HCT116 (cell line): ENCODE results near the gene GABPB2. TPM values are rescaled to one million over a fixed set of nuclear protein-coding genes. Genes with fewer than 3 reads are reported as not detected.

Experiments
- ATAC-seq: fragments of 200-7000 bp; cut with Tn5 transposase; 2 replicates; pipeline ENCODE4 v1.9.1; 2020; ENCODE audit warnings: mild to moderate bottlenecking, moderate library complexity
- BruUV-seq: library from RNA; stranded (reverse); fragments of 400-500 nt; replicated peaks from 2 replicates; lab custom pipeline; 2021; lab: Mats Ljungman, UMichigan
- CTCF ChIA-PET: fragments of 300-600 bp; sonication (Branson Sonifier 250); formaldehyde crosslinking; loops from one replicate; lab custom pipeline; 2021; ENCODE audit warnings: antibody characterized with exemption; lab: Charles Lee
- POLR2A ChIA-PET: fragments of 300-600, 350-600 bp; sonication (Branson Sonifier 250); formaldehyde crosslinking; loops from one replicate; lab custom pipeline; 2021; ENCODE audit warnings: antibody characterized with exemption; lab: Charles Lee
- RAD21 ChIA-PET, 2 experiments: fragments of 300-600 bp; sonication (Branson Sonifier 250); formaldehyde crosslinking; loops; one replicate each; lab custom pipeline; 2023; ENCODE audit warnings: low total read pairs in 2 of 2; ENCODE audit not compliant: uncharacterized antibody in 2 of 2, unreplicated experiment in 2 of 2, low non-redundant PET in 1 of 2; lab: Charles Lee
- DNase-seq: peaks from one replicate; pipeline ENCODE4 v3.0.0-alpha.2; 2010; ENCODE audit warnings: low read depth, low spot score
- H2AFZ ChIP-seq: fragments of 200-600 bp; shearing (Covaris generic), sonication (generic); 2 replicates; pipeline ENCODE4 v1.6.1; 2017; ENCODE audit warnings: low read depth, mixed run types, mixed read lengths, antibody characterized with exemption, low read length; ENCODE audit not compliant: poor library complexity, severe bottlenecking
- H3K27ac ChIP-seq: 2 replicates; pipeline ENCODE4 v1.5.1; 2012; ENCODE audit warnings: low read depth, low read length
- H3K27me3 ChIP-seq: fragments of 200-600 bp; sonication (generic); 2 replicates; pipeline ENCODE4 v1.6.1; 2016; ENCODE audit warnings: mixed run types, low read length, mixed read lengths; ENCODE audit not compliant: insufficient read depth
- H3K36me3 ChIP-seq, 2 experiments: fragments of 200-500 bp in 1 of 2; fragments of 200-600 bp in 1 of 2; sonication (Bioruptor generic) in 1 of 2; sonication (generic) in 1 of 2; 2 replicates each; pipeline versions ENCODE4 v1.5.1 to v1.6.1; 2014 to 2016; ENCODE audit warnings: low read length in 2 of 2, inconsistent platforms in 1 of 2, mixed read lengths in 1 of 2, mixed run types in 1 of 2; ENCODE audit not compliant: insufficient read depth in 2 of 2, control insufficient read depth in 1 of 2
- H3K4me1 ChIP-seq, 2 experiments: fragments of 200-600 bp in 1 of 2; sonication (generic) in 1 of 2; 2 replicates each; pipeline versions ENCODE4 v1.5.1 to v1.6.1; 2012 to 2017; ENCODE audit warnings: low read length in 2 of 2, inconsistent platforms in 1 of 2, mild to moderate bottlenecking in 1 of 2, mixed read lengths in 1 of 2, mixed run types in 1 of 2, moderate library complexity in 1 of 2; ENCODE audit not compliant: insufficient read depth in 2 of 2, control insufficient read depth in 1 of 2
- H3K4me2 ChIP-seq: fragments of 200-600 bp; sonication (generic); 2 replicates; pipeline ENCODE4 v1.6.1; 2017; ENCODE audit warnings: mixed run types, low read length, mixed read lengths
- H3K4me3 ChIP-seq, 2 experiments: fragments of 200-600 bp in 1 of 2; sonication (generic) in 1 of 2; replicated peaks in 1 of 2; 2 replicates each; pipeline ENCODE4 v1.5.1; 2011 to 2016; ENCODE audit warnings: low read length in 2 of 2, control low read depth in 1 of 2, low read depth in 1 of 2, mild to moderate bottlenecking in 1 of 2, mixed read lengths in 1 of 2, mixed run types in 1 of 2
- H3K79me2 ChIP-seq: fragments of 200-600 bp; sonication (generic); 2 replicates; pipeline ENCODE4 v1.6.1; 2017; ENCODE audit warnings: mild to moderate bottlenecking, mixed run types, low read length, moderate library complexity, mixed read lengths; ENCODE audit not compliant: insufficient read depth
- H3K9ac ChIP-seq: fragments of 200-600 bp; sonication (generic); 2 replicates; pipeline ENCODE4 v1.6.1; 2016; ENCODE audit warnings: low read length, mixed read lengths
- H3K9me2 ChIP-seq: fragments of 200-600 bp; sonication (generic), shearing (Covaris generic); 2 replicates; pipeline ENCODE4 v1.6.1; 2017; ENCODE audit warnings: mixed run types, mild to moderate bottlenecking, moderate library complexity; ENCODE audit not compliant: insufficient read depth
- H3K9me3 ChIP-seq, 2 experiments: fragments of 200-500 bp in 1 of 2; fragments of 200-600 bp in 1 of 2; sonication (Bioruptor generic) in 1 of 2; sonication (generic) in 1 of 2; 2 replicates each; pipeline ENCODE4 v1.6.1; 2014 to 2017; ENCODE audit warnings: low read length in 2 of 2, mixed read lengths in 2 of 2, inconsistent platforms in 1 of 2, low read depth in 1 of 2, mild to moderate bottlenecking in 1 of 2, mixed run types in 1 of 2, moderate library complexity in 1 of 2; ENCODE audit not compliant: control insufficient read depth in 1 of 2, insufficient read depth in 1 of 2
- H4K20me1 ChIP-seq: fragments of 200-600 bp; sonication (generic), shearing (Covaris generic); 2 replicates; pipeline ENCODE4 v1.6.1; 2017; ENCODE audit warnings: mixed run types, mild to moderate bottlenecking, moderate library complexity; ENCODE audit not compliant: insufficient read depth
- ATF3 ChIP-seq: IDR thresholded peaks from 2 replicates; pipeline ENCODE4 v1.6.1; 2012
- CBX3 ChIP-seq: IDR thresholded peaks from 2 replicates; pipeline ENCODE4 v1.6.1; 2012; ENCODE audit warnings: low read depth
- EGR1 ChIP-seq: IDR thresholded peaks from 2 replicates; pipeline ENCODE4 v1.6.1; 2012; ENCODE audit warnings: low read depth
- ELF1 ChIP-seq: IDR thresholded peaks from 2 replicates; pipeline ENCODE4 v1.6.1; 2012; ENCODE audit warnings: low read depth, borderline replicate concordance
- EZH2 ChIP-seq: fragments of 200-600 bp; sonication (generic); IDR thresholded peaks from 2 replicates; pipeline ENCODE4 v1.6.1; 2017; ENCODE audit warnings: antibody characterized with exemption, mixed run types
- FOSL1 ChIP-seq: IDR thresholded peaks from 2 replicates; pipeline ENCODE4 v1.6.1; 2012; ENCODE audit warnings: low read depth
- JUND ChIP-seq: IDR thresholded peaks from 2 replicates; pipeline ENCODE4 v1.6.1; 2012
- MAX ChIP-seq: IDR thresholded peaks from 2 replicates; pipeline ENCODE4 v1.6.1; 2012
- POLR2AphosphoS5 ChIP-seq: IDR thresholded peaks from 2 replicates; pipeline ENCODE4 v1.6.1; 2011; ENCODE audit warnings: mild to moderate bottlenecking, low read depth, low read length, moderate library complexity
- RAD21 ChIP-seq: IDR thresholded peaks from 2 replicates; pipeline ENCODE4 v1.6.1; 2012; ENCODE audit warnings: low read depth, mild to moderate bottlenecking
- REST ChIP-seq: IDR thresholded peaks from 2 replicates; pipeline ENCODE4 v1.6.1; 2012; ENCODE audit warnings: low read depth
- YY1 ChIP-seq: IDR thresholded peaks from 2 replicates; pipeline ENCODE4 v1.6.1; 2011; ENCODE audit warnings: low read length, low read depth, moderate library complexity, mild to moderate bottlenecking; ENCODE audit not compliant: insufficient replicate concordance; ENCODE audit errors: extremely low read depth
- intact Hi-C: fragments of 100-400 bp; cut with micrococcal nuclease; formaldehyde crosslinking; loops from 2 replicates; pipeline ENCODE4 v1.10.0; 2022
- total RNA-seq: library from RNA; stranded (reverse); gene quantifications from one replicate; pipeline ENCODE4 v1.2.1, GENCODE V29; 2021; ENCODE audit not compliant: unreplicated experiment

The GABPB2 gene
- total RNA-seq, 1 experiment from 2014 or later: 7.7 TPM

- no peak for TF ChIP-seq RAD21
- TF ChIP-seq POLR2AphosphoS5: no peak
- TF ChIP-seq JUND: no peak
- no peak for TF ChIP-seq CBX3
- TF ChIP-seq MAX: no peak
- no peak for TF ChIP-seq EZH2
- TF ChIP-seq ELF1: no peak
- TF ChIP-seq ATF3: no peak
- TF ChIP-seq REST: no peak
- TF ChIP-seq FOSL1: no peak
- TF ChIP-seq YY1: no peak
- TF ChIP-seq EGR1: no peak
- intact Hi-C loops: no loop called here
- no peaks in the 10 kb centered on the region for H3K9me3 ChIP-seq
- DNase-seq (no peak), ATAC-seq (no peak)
- no peaks in the 10 kb centered on the region for H4K20me1 ChIP-seq
- RAD21 ChIA-PET: no interaction called here
- H3K36me3 ChIP-seq: no peaks in the 10 kb centered on the region
- no TSS peak for BruUV-seq
- POLR2A ChIA-PET: no interaction called here
- H3K27me3 ChIP-seq: no peaks in the 10 kb centered on the region
- H3K9ac ChIP-seq: no peak overlapping the region
- H3K4me1 ChIP-seq: no peaks in the 10 kb centered on the region
- CTCF ChIA-PET: no interaction called here
- no peaks in the 10 kb centered on the region for H3K79me2 ChIP-seq
- H3K27ac ChIP-seq: no peak overlapping the region
- H3K4me2 ChIP-seq: no peak overlapping the region
- no peak overlapping the region for H2AFZ ChIP-seq
- H3K9me2 ChIP-seq: no peaks in the 10 kb centered on the region
- H3K4me3 ChIP-seq: no peak overlapping the region
These were observed 63.8 kb downstream of the GABPB2 start for GRCh38 chr1:151134396-151134795.
